MM.1S (cell line): ENCODE data around the gene C1orf21.

Source experiments
- DNase-seq: peaks from one replicate; pipeline ENCODE4 v3.0.0-alpha.2; 2015
- H2AFZ ChIP-seq: fragments of 300-600 bp; sonication (generic); 2 replicates; pipeline ENCODE4 v1.6.0; 2016; ENCODE audit warnings: antibody characterized with exemption, low read length
- H3F3A ChIP-seq: fragments of 300-600 bp; sonication (generic); 2 replicates; pipeline ENCODE4 v1.6.1; 2016; ENCODE audit warnings: mild to moderate bottlenecking, antibody characterized with exemption, low read length, moderate library complexity, mixed read lengths; ENCODE audit not compliant: insufficient read depth
- H3K27ac ChIP-seq: fragments of 300-600 bp; sonication (generic); 2 replicates; pipeline ENCODE4 v1.5.1; 2016; ENCODE audit warnings: mild to moderate bottlenecking, low read length
- H3K27me3 ChIP-seq: fragments of 300-600 bp; sonication (generic); replicated peaks from 2 replicates; pipeline ENCODE4 v1.6.0; 2016; ENCODE audit warnings: low read length; ENCODE audit not compliant: insufficient read depth
- H3K36me3 ChIP-seq: fragments of 300-600 bp; sonication (generic); replicated peaks from 2 replicates; pipeline ENCODE4 v1.6.1; 2016; ENCODE audit warnings: mild to moderate bottlenecking, low read length, mixed read lengths; ENCODE audit not compliant: insufficient read depth
- H3K4me1 ChIP-seq: fragments of 300-600 bp; sonication (generic); 2 replicates; pipeline ENCODE4 v1.6.1; 2016; ENCODE audit warnings: low read length, mixed read lengths
- H3K4me2 ChIP-seq: fragments of 300-600 bp; sonication (generic); 2 replicates; pipeline ENCODE4 v1.6.0; 2016; ENCODE audit warnings: low read depth, low read length
- H3K4me3 ChIP-seq: fragments of 300-600 bp; sonication (generic); 2 replicates; pipeline ENCODE4 v1.5.1; 2016; ENCODE audit warnings: low read length, mixed read lengths
- H3K79me2 ChIP-seq: fragments of 300-600 bp; sonication (generic); 2 replicates; pipeline ENCODE4 v1.6.1; 2016; ENCODE audit warnings: mixed run types, low read length, mixed read lengths
- H3K9ac ChIP-seq: fragments of 300-600 bp; sonication (generic); 2 replicates; pipeline ENCODE4 v1.6.1; 2016; ENCODE audit warnings: low read length, mixed read lengths
- H3K9me2 ChIP-seq: fragments of 300-600 bp; sonication (generic); replicated peaks from 2 replicates; pipeline ENCODE4 v1.6.1; 2016; ENCODE audit warnings: mild to moderate bottlenecking, low read length, mixed read lengths; ENCODE audit not compliant: insufficient read depth
- H3K9me3 ChIP-seq: fragments of 300-600 bp; sonication (generic); replicated peaks from 2 replicates; pipeline ENCODE4 v1.6.1; 2016; ENCODE audit warnings: mild to moderate bottlenecking, low read length, mixed read lengths; ENCODE audit not compliant: insufficient read depth
- H4K20me1 ChIP-seq: fragments of 300-600 bp; sonication (generic); 2 replicates; pipeline ENCODE4 v1.6.1; 2016; ENCODE audit warnings: mild to moderate bottlenecking, low read length, moderate library complexity, mixed read lengths; ENCODE audit not compliant: insufficient read depth
- CTCF ChIP-seq: fragments of 300-600 bp; sonication (generic); IDR thresholded peaks from 2 replicates; pipeline ENCODE4 v1.5.1; 2016; ENCODE audit warnings: antibody characterized with exemption, low read length, mixed read lengths
- EZH2 ChIP-seq: fragments of 300-600 bp; sonication (generic); optimal IDR thresholded peaks from 2 replicates; pipeline ENCODE3; 2017; ENCODE audit warnings: low read depth, mild to moderate bottlenecking, antibody characterized with exemption, low read length, mixed read lengths
- EZH2phosphoT487 ChIP-seq: fragments of 300-600 bp; sonication (generic); IDR thresholded peaks from 2 replicates; pipeline ENCODE4 v1.6.1; 2018; ENCODE audit warnings: antibody characterized with exemption, low read length

C1orf21 gene

GRCh38 chr1:184445997-184446396 is 59.2 kb downstream of the C1orf21 start:
- Histone ChIP-seq H3K36me3 (no peaks in the 10 kb centered on the region), H3K9me3 (no peaks in the 10 kb centered on the region), H3K4me1 (no peaks in the 10 kb centered on the region), H3K4me2 (no peak overlapping the region), H3K9me2 (no peaks in the 10 kb centered on the region), H3F3A (no peaks in the 10 kb centered on the region), H4K20me1 (no peaks in the 10 kb centered on the region), H3K4me3 (no peak overlapping the region), H2AFZ (no peak overlapping the region), H3K79me2 (peaks cover 16% of the 10 kb centered on the region), H3K27ac (no peak overlapping the region), H3K9ac (no peak overlapping the region), H3K27me3 (no peaks in the 10 kb centered on the region)
- TF ChIP-seq EZH2phosphoT487 (no peak), CTCF (no peak)
- DNase-seq = no peak

GRCh38 chr1:184447651-184448185 is 60.9 kb downstream of the C1orf21 start:
- H3K79me2 ChIP-seq = peaks cover 20% of the 10 kb centered on the region

GRCh38 chr1:184449916-184450315 is 63.1 kb downstream of the C1orf21 start:
- H3K4me1 ChIP-seq = no peaks in the 10 kb centered on the region
- H3K9me2 ChIP-seq = no peaks in the 10 kb centered on the region
- no peaks in the 10 kb centered on the region for H3K27me3 ChIP-seq
- no peaks in the 10 kb centered on the region for H3K36me3 ChIP-seq
- no peaks in the 10 kb centered on the region for H4K20me1 ChIP-seq
- peaks cover 22% of the 10 kb centered on the region for H3K79me2 ChIP-seq
- H2AFZ ChIP-seq = no peak overlapping the region
- H3F3A ChIP-seq = no peaks in the 10 kb centered on the region
- TF ChIP-seq EZH2 (no peak), EZH2phosphoT487 (no peak), CTCF (no peak)
- H3K4me3 ChIP-seq = no peak overlapping the region
- no peak overlapping the region for H3K9ac ChIP-seq
- no peak overlapping the region for H3K27ac ChIP-seq
- H3K9me3 ChIP-seq = no peaks in the 10 kb centered on the region
- DNase-seq = no peak
- no peak overlapping the region for H3K4me2 ChIP-seq

More at GRCh38 chr1:184447651-184448185, 60.9 kb downstream of the C1orf21 start:
- Histone ChIP-seq H3K27me3 (no peaks in the 10 kb centered on the region), H4K20me1 (no peaks in the 10 kb centered on the region), H3K9me3 (no peaks in the 10 kb centered on the region), H3K27ac (no peak overlapping the region), H3K4me2 (no peak overlapping the region), H3K9ac (no peak overlapping the region), H2AFZ (no peak overlapping the region), H3K4me3 (no peak overlapping the region), H3F3A (no peaks in the 10 kb centered on the region), H3K9me2 (no peaks in the 10 kb centered on the region), H3K4me1 (no peaks in the 10 kb centered on the region), H3K36me3 (no peaks in the 10 kb centered on the region)
- no peak for DNase-seq
- TF ChIP-seq EZH2phosphoT487 (no peak), CTCF (no peak), EZH2 (no peak)
